ENCODE results near the gene CIB1.

DNA sequence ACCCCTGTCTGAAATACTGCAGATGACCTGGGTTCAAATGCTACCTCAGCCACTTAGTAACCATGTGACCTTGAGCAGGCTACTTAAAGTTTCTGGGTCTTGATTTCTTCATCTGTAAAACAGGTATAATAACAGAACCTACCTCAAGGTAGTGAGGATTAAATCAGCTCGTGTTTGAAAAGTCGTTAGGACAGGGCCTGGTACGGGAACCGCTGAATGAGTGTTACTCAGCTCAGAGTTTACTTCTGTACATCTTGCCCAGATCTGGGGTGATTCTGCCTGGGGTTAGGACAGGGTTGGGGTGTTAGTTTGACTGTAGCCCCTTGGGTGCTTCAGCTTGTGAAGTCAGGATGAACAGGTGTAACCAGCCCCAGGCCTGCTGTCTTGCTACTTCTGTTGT, 30.8 kb downstream of the CIB1 start:
- TF ChIP-seq CTCF (IDR thresholded peaks at IDR 0.05; ENCODE audit: insufficient read depth, low read length), result no peak
- no peak for TF ChIP-seq POLR2AphosphoS5 (IDR thresholded peaks at IDR 0.05; ENCODE audit: low read depth)
